K562 (cell line): ENCODE results near the gene ZNF324B. TPM values are rescaled to one million over a fixed set of nuclear protein-coding genes. Genes with fewer than 3 reads are reported as not detected.
A peak's percentile ranks its signal among the peaks of the same experiment; 100 is the strongest.

Experiments used
- ARID4B ChIP-seq: sonication (generic); formaldehyde crosslinking; IDR thresholded peaks from 2 replicates; pipeline ENCODE4 v1.8.0; 2022; ENCODE audit warnings: mild to moderate bottlenecking, missing genetic modification reagents
- ARNT ChIP-seq, 2 experiments: fragments of 450-650 bp; IDR thresholded peaks; 2 replicates each; pipeline ENCODE4 v1.6.1; 2016; ENCODE audit warnings: mild to moderate bottlenecking in 1 of 2
- CTCF ChIP-seq, 3 experiments: IDR thresholded peaks in 2 of 3; conservative IDR thresholded peaks in 1 of 3; 2 replicates each; pipeline ENCODE4 v1.5.1; 2011 to 2012; ENCODE audit warnings: low read length in 3 of 3, mild to moderate bottlenecking in 3 of 3, control low read depth in 2 of 3, improper control_type of control experiment in 1 of 3, inconsistent platforms in 1 of 3, low read depth in 1 of 3, mixed read lengths in 1 of 3, moderate library complexity in 1 of 3; ENCODE audit not compliant: insufficient read depth in 2 of 3
- KAT7 ChIP-seq: sonication (generic); formaldehyde crosslinking; IDR thresholded peaks from 2 replicates; pipeline ENCODE4 v1.8.0; 2022; ENCODE audit warnings: missing genetic modification reagents, mild to moderate bottlenecking, borderline replicate concordance
- MLX ChIP-seq, 2 experiments: fragments of 450-650 bp in 1 of 2; sonication (generic) in 1 of 2; formaldehyde crosslinking; conservative IDR thresholded peaks; 2 replicates each; pipeline versions ENCODE4 v1.4.0 to v1.8.1; 2020 to 2022; ENCODE audit warnings: mild to moderate bottlenecking in 1 of 2, missing genetic modification reagents in 1 of 2
- MYNN ChIP-seq, 2 experiments: sonication (generic); formaldehyde crosslinking in 1 of 2; IDR thresholded peaks; 2 replicates each; pipeline versions ENCODE4 v1.5.0 to v1.6.1; 2016 to 2020; ENCODE audit warnings: antibody characterized with exemption in 1 of 2, missing genetic modification reagents in 1 of 2
- NR1H2 ChIP-seq: sonication (generic); formaldehyde crosslinking; IDR thresholded peaks from 2 replicates; pipeline ENCODE4 v1.4.0; 2020; ENCODE audit warnings: mild to moderate bottlenecking, missing genetic modification reagents
- PRMT5 ChIP-seq: sonication (generic); formaldehyde crosslinking; IDR thresholded peaks from 2 replicates; pipeline ENCODE4 v1.5.0; 2020; ENCODE audit warnings: missing genetic modification reagents
- PTTG1 ChIP-seq: fragments of 450-650 bp; IDR thresholded peaks from 2 replicates; pipeline ENCODE4 v1.6.1; 2016; ENCODE audit warnings: low read depth, mild to moderate bottlenecking, missing genetic modification characterization, missing compliant biosample characterization
- RAD21 ChIP-seq, 2 experiments: fragments of 250-450 bp in 1 of 2; fragments of 450-650 bp in 1 of 2; sonication (Bioruptor Pico) in 1 of 2; formaldehyde crosslinking in 1 of 2; IDR thresholded peaks in 1 of 2; conservative IDR thresholded peaks in 1 of 2; 2 replicates each; pipeline versions ENCODE4 v1.4.0 to v1.8.0; 2020 to 2022; ENCODE audit warnings: mild to moderate bottlenecking in 2 of 2, moderate library complexity in 1 of 2
- SMARCB1 ChIP-seq: IDR thresholded peaks from 2 replicates; pipeline ENCODE4 v1.6.1; 2011; ENCODE audit warnings: improper control_type of control experiment, low read depth; ENCODE audit not compliant: insufficient read length
- TEAD1 ChIP-seq, 2 experiments: fragments of 450-650 bp in 1 of 2; sonication (generic) in 1 of 2; formaldehyde crosslinking; IDR thresholded peaks; 2 replicates each; pipeline versions ENCODE4 v1.4.0 to v1.8.0; 2020 to 2022; ENCODE audit warnings: mild to moderate bottlenecking in 2 of 2, missing genetic modification reagents in 1 of 2
- ZFPM2 ChIP-seq: fragments of 250-450 bp; sonication (Bioruptor Pico); IDR thresholded peaks from 2 replicates; pipeline ENCODE4 v1.5.1; 2022; ENCODE audit warnings: mild to moderate bottlenecking
- ZNF655 ChIP-seq: fragments of 250-450 bp; sonication (Bioruptor Pico); IDR thresholded peaks from 2 replicates; pipeline ENCODE4 v1.5.0; 2021
- ZSCAN32 ChIP-seq: fragments of 450-650 bp; formaldehyde crosslinking; IDR thresholded peaks from 2 replicates; pipeline ENCODE4 v1.4.0; 2020; ENCODE audit warnings: mild to moderate bottlenecking, moderate library complexity
- polyA plus RNA-seq, 8 experiments: library from polyadenylated mRNA; depleted of rRNA in 4 of 8; stranded (reverse) in 5 of 8; unstranded in 3 of 8; fragments of >200 nt; fragmentation: Nextera tagmentation in 2 of 8; fragmentation: Illumina TruSeq in 1 of 8; extraction: Ambion mirVana in 2 of 8; extraction: Trizol in 1 of 8; gene quantifications; 2 replicates each; pipeline versions ENCODE4 v1.2.1 to v1.2.3, GENCODE V29; 2011 to 2014; ENCODE audit warnings: inconsistent platforms in 1 of 8, missing spikeins in 1 of 8
- total RNA-seq, 7 experiments: library from RNA; depleted of rRNA in 6 of 7; stranded (reverse); fragments of >200 nt in 6 of 7; fragmentation: Illumina TruSeq in 2 of 7; extraction: Trizol in 2 of 7; gene quantifications; 2 replicates each; pipeline versions ENCODE4 v1.2.1 to v1.2.3, GENCODE V29; 2011 to 2021; ENCODE audit warnings: low replicate concordance in 1 of 7

Gene ZNF324B
- total and polyA plus RNA-seq, 9 of the 15 experiments (the other 6 are each of a cell fraction or from before 2014, with no cell fraction given) = 0.20 to 13.5 (median 5.7) TPM

- TF ChIP-seq ZNF655 (CRISPR knock-in tag) = no peak
- TF ChIP-seq ZSCAN32 = no peak
- TF ChIP-seq SMARCB1 = no peak
- peak; percentile 41; the same call in 1 of the 2 replicates for TF ChIP-seq MYNN (IDR thresholded peaks at IDR 0.05)
- no peak for TF ChIP-seq MYNN (CRISPR knock-in tag; IDR thresholded peaks at IDR 0.05)
- peak in 1 of 2 experiments; percentile 66; a peak in 1 of 4 replicates for TF ChIP-seq MLX (CRISPR knock-in tag; conservative IDR thresholded peaks at IDR 0.05)
- no peak for TF ChIP-seq ARNT (IDR thresholded peaks at IDR 0.05)
- TF ChIP-seq PTTG1 (tag) = no peak
- peak; percentile 54 to 73 (median 56) for TF ChIP-seq CTCF (IDR thresholded peaks at IDR 0.05 in 2 of 3, conservative IDR thresholded peaks at IDR 0.05 in 1 of 3; ENCODE audit: insufficient read depth in 2 of 3, low read depth in 1 of 3, low read length in 3 of 3)
- peak; percentile 96 to 99 for TF ChIP-seq TEAD1 (CRISPR knock-in tag; IDR thresholded peaks at IDR 0.05)
- peak in 1 of 2 experiments; percentile 32; a peak in 1 of 4 replicates for TF ChIP-seq RAD21 (CRISPR knock-in tag; conservative IDR thresholded peaks at IDR 0.05 in 1 of 2, IDR thresholded peaks at IDR 0.05 in 1 of 2)
- TF ChIP-seq NR1H2 (CRISPR knock-in tag) = no peak
- TF ChIP-seq PRMT5 (CRISPR knock-in tag) = no peak
- TF ChIP-seq ZFPM2 (CRISPR knock-in tag) = no peak
- TF ChIP-seq KAT7 (CRISPR knock-in tag) = 0 out of 2 replicates have a peak, but pooled peaks have one; percentile 24
- TF ChIP-seq ARID4B = 0 out of 2 replicates have a peak, but pooled peaks have one; percentile 48
Measured at GRCh38 chr19:58406818-58407657, 44.4 kb upstream of the ZNF324B start (continued).
